K562 (cell line): Measurements from ENCODE around the gene ENG. TPM values are rescaled to one million over a fixed set of nuclear protein-coding genes. Genes with fewer than 3 reads are reported as not detected.

ENCODE experiments used
- ATAC-seq: fragments of 200-7000 bp; cut with Tn5 transposase; 3 replicates; pipeline ENCODE4 v1.9.1; 2020; ENCODE audit warnings: moderate library complexity
- BruUV-seq: library from RNA; stranded (reverse); fragments of 400-500 nt; replicated peaks from 2 replicates; lab custom pipeline; 2021; lab: Mats Ljungman, UMichigan
- CTCF ChIA-PET: fragments of 300-600 bp; formaldehyde crosslinking; extraction: SDS; loops from one replicate; lab custom pipeline; 2021; ENCODE audit warnings: low intra/inter-chr PET ratio; lab: Yijun Ruan, JAX
- POLR2A ChIA-PET: fragments of 300-600, 350-650 bp; sonication (Branson Sonifier 250); formaldehyde crosslinking; extraction: SDS; loops from one replicate; lab custom pipeline; 2021; ENCODE audit warnings: antibody characterized with exemption, inconsistent platforms; lab: Yijun Ruan, JAX
- DNase-seq, 4 experiments: peaks; one replicate each; pipeline versions ENCODE4 v3.0.0 to v3.0.0-alpha.2; 2011 to 2018; ENCODE audit warnings: low spot score in 3 of 4, mixed read lengths in 3 of 4; ENCODE audit errors: extremely low read depth in 1 of 4
- FAIRE-seq: peaks from 2 replicates; lab custom pipeline; 2011; peaks lifted over from hg19 to GRCh38; lab: Jason Lieb, UNC
- H2AFZ ChIP-seq: 2 replicates; pipeline ENCODE4 v1.6.0; 2011; ENCODE audit warnings: low read depth, low read length, control low read depth, inconsistent platforms
- H3K27ac ChIP-seq: fragments of 200-600 bp; 3 replicates; pipeline ENCODE4 v1.8.0; 2011; ENCODE audit warnings: low read depth, mild to moderate bottlenecking, control low read depth, inconsistent platforms, low read length, moderate library complexity, mixed read lengths; ENCODE audit errors: extremely low read depth
- H3K27me3 ChIP-seq, 2 experiments: fragments of 300-600 bp in 1 of 2; 2 replicates in 1 of 2; 3 replicates in 1 of 2; pipeline versions ENCODE4 v1.6.0 to v1.8.0; 2011; ENCODE audit warnings: inconsistent platforms in 2 of 2, low read length in 2 of 2, mild to moderate bottlenecking in 1 of 2, mixed read lengths in 1 of 2, moderate library complexity in 1 of 2; ENCODE audit not compliant: control insufficient read depth in 2 of 2, insufficient read depth in 2 of 2
- H3K36me3 ChIP-seq: fragments of 300-600 bp; 3 replicates; pipeline ENCODE4 v1.8.0; 2011; ENCODE audit warnings: mild to moderate bottlenecking, low read length, inconsistent platforms; ENCODE audit not compliant: control insufficient read depth, insufficient read depth
- H3K4me1 ChIP-seq, 2 experiments: fragments of 200-600 bp in 1 of 2; replicated peaks in 1 of 2; 2 replicates in 1 of 2; 3 replicates in 1 of 2; pipeline versions ENCODE4 v1.5.1 to v1.8.0; 2011; ENCODE audit warnings: inconsistent platforms in 2 of 2, low read length in 2 of 2, mild to moderate bottlenecking in 1 of 2, mixed read lengths in 1 of 2, moderate library complexity in 1 of 2; ENCODE audit not compliant: control insufficient read depth in 2 of 2, insufficient read depth in 2 of 2
- H3K4me2 ChIP-seq: 2 replicates; pipeline ENCODE4 v1.6.1; 2011; ENCODE audit warnings: low read length, control low read depth, inconsistent platforms, mixed read lengths; ENCODE audit not compliant: insufficient read depth
- H3K4me3 ChIP-seq: fragments of 200-600 bp; sonication (generic), shearing (Covaris generic); 2 replicates; pipeline ENCODE4 v1.5.1; 2016; ENCODE audit warnings: control low read depth, inconsistent platforms
- H3K79me2 ChIP-seq: fragments of 200-600 bp; 3 replicates; pipeline ENCODE4 v1.8.0; 2011; ENCODE audit warnings: low read length, inconsistent platforms; ENCODE audit not compliant: control insufficient read depth, insufficient read depth
- H3K9ac ChIP-seq, 2 experiments: 2 replicates each; pipeline versions ENCODE4 v1.6.0 to v1.6.1; 2011; ENCODE audit warnings: low read depth in 2 of 2, low read length in 2 of 2, control low read depth in 1 of 2, inconsistent platforms in 1 of 2, mild to moderate bottlenecking in 1 of 2, mixed read lengths in 1 of 2; ENCODE audit not compliant: insufficient read depth in 1 of 2
- H3K9me1 ChIP-seq: one replicate; pipeline ENCODE4 v1.6.0; 2011; ENCODE audit warnings: inconsistent platforms, mild to moderate bottlenecking, low read length, moderate library complexity; ENCODE audit not compliant: control insufficient read depth, insufficient read depth
- H3K9me3 ChIP-seq: replicated peaks from 2 replicates; pipeline ENCODE4 v1.5.1; 2011; ENCODE audit warnings: low read depth, low read length, inconsistent platforms; ENCODE audit not compliant: control insufficient read depth, insufficient read depth
- H4K20me1 ChIP-seq: replicated peaks from 2 replicates; pipeline ENCODE4 v1.6.1; 2011; ENCODE audit warnings: low read length, inconsistent platforms, mixed read lengths; ENCODE audit not compliant: control insufficient read depth, insufficient read depth
- RHOXF2B ChIP-seq: fragments of 250-450 bp; sonication (Bioruptor Pico); conservative IDR thresholded peaks from 2 replicates; pipeline ENCODE4 v1.5.1; 2021
- USF2 ChIP-seq: sonication (generic); formaldehyde crosslinking; IDR thresholded peaks from 2 replicates; pipeline ENCODE4 v1.5.0; 2020; ENCODE audit warnings: missing genetic modification reagents
- ZEB2 ChIP-seq: fragments of 450-650 bp; IDR thresholded peaks from 2 replicates; pipeline ENCODE4 v1.6.1; 2016
- ZNF140 ChIP-seq: fragments of 250-450 bp; sonication (Bioruptor Pico); IDR thresholded peaks from 2 replicates; pipeline ENCODE4 v1.8.0; 2021; ENCODE audit warnings: moderate library complexity, mild to moderate bottlenecking, inconsistent platforms
- ZNF184 ChIP-seq: sonication (generic); formaldehyde crosslinking; IDR thresholded peaks from 2 replicates; pipeline ENCODE4 v1.5.0; 2020; ENCODE audit warnings: missing genetic modification reagents
- WGBS: fragments of 100-300 bp; shearing (Covaris generic); methylation state at CpG from one replicate; pipeline ENCODE4 v1.1.6; 2016; ENCODE audit warnings: low coverage, mixed read lengths; ENCODE audit not compliant: insufficient coverage; ENCODE audit errors: missing lambda C conversion rate; 5-methylcytosine and 5-hydroxymethylcytosine counted together
- in situ Hi-C: fragments of 300-500 bp; cut with MboI; formaldehyde crosslinking; loops from 4 replicates; pipeline ENCODE4 v1.15.0; 2018; ENCODE audit warnings: inconsistent platforms, mixed read lengths
- intact Hi-C: fragments of 100-400 bp; cut with micrococcal nuclease; formaldehyde crosslinking; loops from 2 replicates; pipeline ENCODE4 v1.14.2; 2022
- polyA plus RNA-seq, 8 experiments: library from polyadenylated mRNA; depleted of rRNA in 4 of 8; stranded (reverse) in 5 of 8; unstranded in 3 of 8; fragments of >200 nt; fragmentation: Nextera tagmentation in 2 of 8; fragmentation: Illumina TruSeq in 1 of 8; extraction: Ambion mirVana in 2 of 8; extraction: Trizol in 1 of 8; gene quantifications; 2 replicates each; pipeline versions ENCODE4 v1.2.1 to v1.2.3, GENCODE V29; 2011 to 2014; ENCODE audit warnings: inconsistent platforms in 1 of 8, missing spikeins in 1 of 8
- total RNA-seq, 7 experiments: library from RNA; depleted of rRNA in 6 of 7; stranded (reverse); fragments of >200 nt in 6 of 7; fragmentation: Illumina TruSeq in 2 of 7; extraction: Trizol in 2 of 7; gene quantifications; 2 replicates each; pipeline versions ENCODE4 v1.2.1 to v1.2.3, GENCODE V29; 2011 to 2021; ENCODE audit warnings: low replicate concordance in 1 of 7
- TF ChIP-seq, protein P1 (sequence below): sonication (generic); formaldehyde crosslinking; IDR thresholded peaks from 2 replicates; pipeline ENCODE4 v1.8.1; 2022; ENCODE audit warnings: missing genetic modification reagents

Gene ENG
- total and polyA plus RNA-seq, 9 of the 15 experiments (the other 6 are each of a cell fraction or from before 2014, with no cell fraction given) = 0.04 to 0.40 (median 0.14) TPM; not detected in 1

- TF ChIP-seq ZNF140 = no peak
- TF ChIP-seq RHOXF2B = no peak
- TF ChIP-seq ZEB2 = no peak
- TF ChIP-seq USF2 (CRISPR knock-in tag) = no peak
- TF ChIP-seq ZNF184 (CRISPR knock-in tag) = no peak
- TF ChIP-seq, protein P1, sequence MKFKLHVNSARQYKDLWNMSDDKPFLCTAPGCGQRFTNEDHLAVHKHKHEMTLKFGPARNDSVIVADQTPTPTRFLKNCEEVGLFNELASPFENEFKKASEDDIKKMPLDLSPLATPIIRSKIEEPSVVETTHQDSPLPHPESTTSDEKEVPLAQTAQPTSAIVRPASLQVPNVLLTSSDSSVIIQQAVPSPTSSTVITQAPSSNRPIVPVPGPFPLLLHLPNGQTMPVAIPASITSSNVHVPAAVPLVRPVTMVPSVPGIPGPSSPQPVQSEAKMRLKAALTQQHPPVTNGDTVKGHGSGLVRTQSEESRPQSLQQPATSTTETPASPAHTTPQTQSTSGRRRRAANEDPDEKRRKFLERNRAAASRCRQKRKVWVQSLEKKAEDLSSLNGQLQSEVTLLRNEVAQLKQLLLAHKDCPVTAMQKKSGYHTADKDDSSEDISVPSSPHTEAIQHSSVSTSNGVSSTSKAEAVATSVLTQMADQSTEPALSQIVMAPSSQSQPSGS = no peak
- no peak for ATAC-seq
- no TSS peak for BruUV-seq
- H3K9me3 ChIP-seq = no peaks in the 10 kb centered on the region
- peaks cover 61% of the 10 kb centered on the region for H3K36me3 ChIP-seq
- peaks cover 12 to 47% of the 10 kb centered on the region in 2 experiments for H3K4me1 ChIP-seq
- no peaks in the 10 kb centered on the region for H3K79me2 ChIP-seq
- in situ Hi-C loops = no loop called here
- ChIA-PET POLR2A (interaction anchor here (0.6 to 0.7 kb wide), 5 partner anchors 9 to 559 kb away, joined by 3 to 4 read pairs (median 3); no protein-coding TSS in a partner anchor), CTCF (interaction anchor here (0.6 kb wide), 1 partner anchor 10 kb away, joined by 3 read pairs; the partner anchor contains the start of gene FPGS)
- peak overlapping the region in 1 of 2 experiments; percentile 61; a peak in 2 of 4 replicates for H3K9ac ChIP-seq
- intact Hi-C loops = no loop called here
- no peak overlapping the region for H3K4me2 ChIP-seq
- FAIRE-seq = no peak
- H3K9me1 ChIP-seq = peaks cover 2% of the 10 kb centered on the region
- no peak overlapping the region for H3K4me3 ChIP-seq
- no peak for DNase-seq
- no peak overlapping the region for H3K27ac ChIP-seq
- H4K20me1 ChIP-seq = peaks cover 7% of the 10 kb centered on the region
- H3K27me3 ChIP-seq = no peaks in the 10 kb centered on the region
- WGBS = 95% methylated on average over 17 of the region's 19 CpGs
- H2AFZ ChIP-seq = no peak overlapping the region
These were observed 41.4 kb downstream of the ENG start for GRCh38 chr9:127812936-127813675.
